Memory B cell (primary cell): ENCODE data around the gene CACNB4.
"Not testable (repeated sequence)": the region's sequence is repeated elsewhere in the genome, so short reads cannot be mapped to it uniquely, and the experiment has no call there.

Experiments used
- ATAC-seq: fragments of 150-1000 bp; cut with Tn5 transposase; 2 replicates; pipeline ENCODE4 v1.10.0; 2021; ENCODE audit warnings: low read depth, mild to moderate bottlenecking, moderate library complexity
- DNase-seq, 2 donors: peaks; one replicate each; pipeline ENCODE4 v3.0.0; 2022; ENCODE audit warnings: low spot score in 2 of 2
- H3K27ac Mint-ChIP-seq: one replicate; pipeline ENCODE4 v1.8.0; 2022; ENCODE audit warnings: mild to moderate bottlenecking, moderate library complexity, mixed read lengths
- H3K27me3 Mint-ChIP-seq: one replicate; pipeline ENCODE4 v1.8.0; 2022; ENCODE audit warnings: mixed read lengths
- H3K36me3 Mint-ChIP-seq: one replicate; pipeline ENCODE4 v1.8.0; 2022; ENCODE audit warnings: mild to moderate bottlenecking, mixed read lengths
- H3K4me1 Mint-ChIP-seq: one replicate; pipeline ENCODE4 v1.8.0; 2022; ENCODE audit warnings: mixed read lengths
- H3K4me3 Mint-ChIP-seq: one replicate; pipeline ENCODE4 v1.8.0; 2022; ENCODE audit warnings: mild to moderate bottlenecking, moderate library complexity, mixed read lengths
- H3K9me3 Mint-ChIP-seq: one replicate; pipeline ENCODE4 v1.8.0; 2022; ENCODE audit warnings: mixed read lengths

The CACNB4 gene

DNA sequence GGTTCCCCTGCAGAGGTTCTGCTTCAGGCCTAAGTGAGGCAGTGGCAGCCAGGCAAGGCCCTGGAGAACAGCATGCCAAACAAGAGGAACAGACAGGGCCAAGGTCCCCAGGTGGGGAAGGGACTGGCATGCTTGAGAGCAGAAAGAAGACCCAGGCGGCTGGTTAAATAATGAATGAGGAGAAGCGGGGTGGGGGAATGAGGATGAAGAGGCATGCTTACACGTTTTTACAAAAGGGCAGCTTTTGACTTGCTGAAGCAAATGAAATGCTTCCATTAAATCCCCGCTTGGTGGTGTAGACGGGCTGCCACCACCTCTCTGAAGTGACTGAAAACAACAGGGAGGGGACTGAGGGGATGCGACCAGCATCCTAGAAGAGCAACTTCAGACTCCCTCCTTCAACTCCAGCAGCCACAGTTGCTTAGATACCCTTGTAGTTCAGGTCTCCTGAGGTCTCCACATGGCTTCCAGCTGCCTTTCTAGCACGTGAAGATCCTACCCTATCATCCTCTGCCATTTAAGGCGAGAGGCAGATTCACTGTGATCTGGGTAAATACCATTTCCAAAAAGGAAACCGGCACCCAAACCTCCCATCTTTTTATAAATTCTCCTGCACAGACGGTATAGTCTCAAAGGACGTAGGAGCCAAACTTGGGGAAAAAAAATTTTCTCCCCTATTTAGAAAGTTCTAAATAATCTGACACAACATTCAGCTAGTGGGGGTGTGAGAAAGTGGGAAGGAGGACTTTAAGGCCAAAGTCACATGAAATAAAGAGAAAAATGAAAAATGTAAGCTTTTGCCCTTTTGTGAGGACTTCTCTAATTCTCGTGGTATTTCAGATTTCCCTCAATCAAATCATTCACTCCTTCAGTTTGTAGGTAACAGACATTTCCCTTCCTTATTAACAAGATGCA, 65.6 kb downstream of the CACNB4 start:
- Mint-ChIP-seq H3K4me3 (no peak overlapping the region), H3K36me3 (no peaks in the 10 kb centered on the region), H3K27ac (no peak overlapping the region), H3K27me3 (peaks cover 9% of the 10 kb centered on the region), H3K9me3 (no peaks in the 10 kb centered on the region), H3K4me1 (peaks cover 4% of the 10 kb centered on the region)
- DNase-seq = no peak
- ATAC-seq = no peak

DNA sequence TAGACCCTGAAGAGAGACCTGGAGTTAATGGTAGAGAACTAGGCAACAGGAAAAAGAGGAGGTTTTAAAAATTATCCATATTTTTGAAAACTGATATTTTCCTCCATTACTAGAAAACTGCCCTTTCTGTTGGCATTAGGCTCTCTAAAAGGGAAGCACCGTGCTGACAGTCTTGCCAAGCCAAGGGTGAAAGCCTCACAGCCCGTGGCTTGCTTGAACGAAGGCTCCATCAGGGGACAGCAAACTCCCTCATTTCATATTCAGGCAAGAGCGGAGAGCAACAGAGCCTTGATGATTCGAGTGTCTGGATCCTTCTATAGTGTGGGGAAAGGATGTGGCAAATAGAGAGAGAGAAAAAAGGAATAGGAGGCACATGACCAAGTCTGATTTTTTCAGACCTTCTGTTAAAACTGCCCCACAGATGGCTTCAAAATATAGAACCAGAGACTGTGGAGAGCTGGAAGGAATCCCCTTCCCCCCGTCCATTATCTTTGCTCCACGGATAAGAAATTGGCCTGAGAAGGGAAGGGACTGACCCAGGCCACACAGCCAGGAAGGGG, 67.0 kb downstream of the CACNB4 start:
- ATAC-seq (no peak), DNase-seq (no peak)
- Mint-ChIP-seq H3K9me3 (no peaks in the 10 kb centered on the region), H3K27ac (no peak overlapping the region), H3K36me3 (no peaks in the 10 kb centered on the region), H3K4me1 (peaks cover 4% of the 10 kb centered on the region), H3K27me3 (peaks cover 13% of the 10 kb centered on the region), H3K4me3 (no peak overlapping the region)

DNA sequence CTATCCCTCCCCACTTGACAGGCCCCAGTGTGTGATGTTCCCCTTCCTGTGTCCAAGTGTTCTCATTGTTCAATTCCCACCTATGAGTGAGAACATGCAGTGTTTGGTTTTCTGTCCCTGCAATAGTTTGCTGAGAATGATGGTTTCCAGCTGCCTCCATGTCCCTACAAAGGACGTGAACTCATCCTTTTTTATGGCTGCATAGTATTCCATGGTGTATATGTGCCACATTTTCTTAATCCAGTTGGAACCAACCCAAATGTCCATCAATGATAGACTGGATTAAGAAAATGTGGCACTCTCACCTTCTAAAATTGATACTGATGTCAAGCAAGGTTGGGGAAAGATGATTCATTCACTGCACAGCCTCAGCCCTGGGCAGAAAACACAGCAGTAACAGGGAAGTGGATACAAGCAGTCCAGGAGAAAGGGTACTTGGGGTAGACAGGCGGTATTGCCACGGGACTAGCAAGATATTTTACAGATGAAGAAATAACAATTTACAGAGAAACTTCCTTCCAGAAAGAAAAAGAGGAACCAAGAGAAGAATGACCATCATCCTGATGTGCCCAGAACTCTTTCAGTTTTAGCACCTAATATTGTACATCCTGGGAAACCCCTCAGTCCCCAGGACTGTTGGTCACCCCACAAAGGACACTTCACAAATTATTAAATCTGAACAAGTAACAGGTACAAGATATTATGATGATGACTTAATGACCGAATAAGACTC, 68.1 kb downstream of the CACNB4 start:
- H3K9me3 Mint-ChIP-seq, H3K36me3 Mint-ChIP-seq, H3K4me3 Mint-ChIP-seq, H3K4me1 Mint-ChIP-seq, ATAC-seq, DNase-seq: not testable (repeated sequence)
- Mint-ChIP-seq H3K27ac (peak overlapping the region; percentile 54), H3K27me3 (peaks cover 13% of the 10 kb centered on the region)

DNA sequence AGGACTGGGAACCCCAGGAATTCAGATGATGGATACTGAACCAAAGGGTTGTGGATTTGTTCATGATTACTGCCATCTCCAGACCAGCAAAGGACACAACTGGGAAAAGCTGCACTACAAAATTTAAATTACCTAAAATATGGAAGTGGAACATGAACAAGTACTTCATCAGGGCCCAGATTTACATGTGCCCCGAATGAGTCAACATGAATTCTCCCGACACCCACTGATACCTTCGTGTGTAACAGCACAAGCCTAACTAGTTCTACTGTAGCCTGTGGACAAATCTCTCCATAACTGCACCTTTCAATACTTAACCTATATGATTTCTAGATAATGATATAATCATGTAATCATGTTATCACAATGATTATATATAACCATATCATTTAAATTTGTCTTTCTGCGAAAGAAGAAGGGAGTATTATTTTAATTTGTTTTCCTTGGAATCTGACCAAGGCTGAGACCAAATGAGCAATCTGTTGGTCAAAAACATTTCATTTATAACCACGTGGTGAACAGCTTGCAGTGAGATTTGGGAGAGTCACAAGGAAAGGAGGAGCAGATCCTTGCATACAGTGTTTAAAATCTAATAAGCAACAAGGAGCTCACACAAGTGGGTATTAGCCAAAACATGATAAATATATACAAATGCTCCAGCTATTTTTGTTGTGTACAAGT, 70.5 kb downstream of the CACNB4 start:
- Mint-ChIP-seq H3K9me3 (no peaks in the 10 kb centered on the region), H3K4me1 (peaks cover 4% of the 10 kb centered on the region), H3K4me3 (no peak overlapping the region), H3K27ac (no peak overlapping the region), H3K27me3 (peaks cover 13% of the 10 kb centered on the region), H3K36me3 (no peaks in the 10 kb centered on the region)
- no peak for DNase-seq
- no peak for ATAC-seq

DNA sequence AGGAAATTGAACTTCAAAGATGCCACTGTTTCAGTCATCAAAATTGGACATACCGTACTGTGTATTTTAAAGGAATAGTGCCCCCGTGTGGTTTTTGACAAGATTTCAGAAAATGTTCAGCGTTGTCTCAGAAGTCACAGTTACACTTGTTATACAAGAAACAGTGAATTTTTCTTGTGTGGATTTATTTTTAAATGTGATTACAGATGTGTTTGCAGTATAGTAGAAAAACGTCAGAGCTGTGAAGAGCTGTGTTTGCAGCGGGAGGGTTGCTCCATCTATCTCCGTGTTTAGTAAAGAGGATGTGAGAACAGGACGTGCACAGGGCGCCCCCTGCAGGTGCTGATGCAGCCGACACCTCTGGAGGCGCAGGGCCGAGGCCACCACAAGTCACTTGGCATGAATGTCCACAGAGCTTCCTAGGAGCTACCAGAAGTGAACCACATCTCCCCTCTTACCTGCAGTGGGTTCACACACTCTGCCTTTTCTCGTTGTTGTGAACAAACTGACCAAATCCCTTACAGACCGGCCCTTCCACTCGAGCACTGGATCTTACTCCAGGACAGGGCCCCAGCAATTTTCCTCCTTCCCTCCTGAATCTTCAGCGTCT, 73.1 kb downstream of the CACNB4 start:
- Mint-ChIP-seq H3K27me3 (peaks cover 11% of the 10 kb centered on the region), H3K27ac (no peak overlapping the region)
- ATAC-seq = peak; percentile 96

DNA sequence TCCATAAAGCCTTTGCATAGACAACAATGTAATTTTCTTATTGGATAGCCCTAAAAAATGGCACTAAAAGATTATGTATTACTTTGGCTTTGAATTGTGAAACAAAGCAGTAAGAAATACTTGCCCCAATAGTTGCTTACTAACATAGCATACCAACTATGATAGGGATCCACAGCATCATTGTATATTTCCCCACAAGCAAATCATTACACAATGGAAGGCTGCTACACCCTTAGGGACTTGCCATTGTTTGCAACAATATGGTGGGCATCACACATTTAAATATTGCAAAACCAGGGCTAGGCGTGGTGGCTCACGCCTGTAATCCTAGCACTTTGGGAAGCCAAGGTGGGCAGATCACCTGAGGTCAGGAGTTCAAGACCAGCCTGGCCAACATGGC, 74.4 kb downstream of the CACNB4 start:
- no peak overlapping the region for H3K27ac Mint-ChIP-seq
- DNase-seq = no peak
- peaks cover 8% of the 10 kb centered on the region for H3K27me3 Mint-ChIP-seq
- H3K9me3 Mint-ChIP-seq = no peaks in the 10 kb centered on the region
- H3K4me1 Mint-ChIP-seq = no peaks in the 10 kb centered on the region
- no peak overlapping the region for H3K4me3 Mint-ChIP-seq
- no peak for ATAC-seq
- H3K36me3 Mint-ChIP-seq = no peaks in the 10 kb centered on the region

More for the DNA sequence above, 73.1 kb downstream of the CACNB4 start:
- H3K9me3 Mint-ChIP-seq = no peaks in the 10 kb centered on the region
- H3K4me3 Mint-ChIP-seq = peak overlapping the region; percentile 83
- H3K4me1 Mint-ChIP-seq = peaks cover 3% of the 10 kb centered on the region
- peak; percentile 78 to 85 for DNase-seq
- H3K36me3 Mint-ChIP-seq = no peaks in the 10 kb centered on the region

DNA sequence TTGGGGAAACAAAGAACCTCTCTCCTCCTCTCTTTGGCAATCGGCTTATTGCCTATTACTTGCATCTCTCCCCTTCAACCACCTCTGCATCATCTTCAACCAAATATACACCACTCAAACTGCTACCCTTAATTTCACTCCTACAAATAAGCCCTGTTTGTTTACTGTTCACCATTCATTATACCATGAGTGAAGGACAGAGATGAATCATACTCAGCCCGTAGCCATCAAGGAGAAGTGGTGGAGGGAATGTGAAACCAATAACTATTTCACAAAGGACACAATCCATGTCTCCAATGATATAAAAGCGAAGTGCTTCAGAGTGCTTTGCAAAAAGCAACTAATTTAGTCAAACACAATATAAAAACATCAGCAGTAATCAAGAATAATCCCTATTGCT, 76.8 kb downstream of the CACNB4 start:
- no peak for DNase-seq
- Mint-ChIP-seq H3K27me3 (peaks cover 3% of the 10 kb centered on the region), H3K4me1 (no peaks in the 10 kb centered on the region)

DNA sequence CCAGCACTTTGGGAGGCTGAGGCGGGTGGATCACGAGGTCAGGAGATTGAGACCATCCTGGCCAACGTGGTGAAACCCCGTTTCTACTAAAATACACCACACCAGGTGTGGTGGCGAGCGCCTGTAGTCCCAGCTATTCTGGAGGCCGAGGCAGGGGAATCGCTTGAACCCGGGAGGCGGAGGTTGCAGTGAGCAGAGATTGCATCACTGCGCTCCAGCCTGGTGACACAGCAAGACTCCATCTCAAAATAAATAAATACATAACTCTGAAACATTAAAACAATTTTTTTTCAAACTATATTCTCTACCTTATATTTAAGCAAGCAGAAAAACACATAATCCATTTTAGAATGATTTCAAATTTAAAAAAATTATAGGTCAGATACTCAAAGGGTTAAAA, 77.8 kb downstream of the CACNB4 start:
- not testable (repeated sequence) for ATAC-seq, H3K36me3 Mint-ChIP-seq, H3K9me3 Mint-ChIP-seq, H3K27ac Mint-ChIP-seq, H3K4me3 Mint-ChIP-seq, DNase-seq, H3K27me3 Mint-ChIP-seq, H3K4me1 Mint-ChIP-seq

More for the DNA sequence above, 76.8 kb downstream of the CACNB4 start:
- Mint-ChIP-seq H3K4me3 (no peak overlapping the region), H3K36me3 (no peaks in the 10 kb centered on the region), H3K27ac (no peak overlapping the region), H3K9me3 (no peaks in the 10 kb centered on the region)
- ATAC-seq = no peak

DNA sequence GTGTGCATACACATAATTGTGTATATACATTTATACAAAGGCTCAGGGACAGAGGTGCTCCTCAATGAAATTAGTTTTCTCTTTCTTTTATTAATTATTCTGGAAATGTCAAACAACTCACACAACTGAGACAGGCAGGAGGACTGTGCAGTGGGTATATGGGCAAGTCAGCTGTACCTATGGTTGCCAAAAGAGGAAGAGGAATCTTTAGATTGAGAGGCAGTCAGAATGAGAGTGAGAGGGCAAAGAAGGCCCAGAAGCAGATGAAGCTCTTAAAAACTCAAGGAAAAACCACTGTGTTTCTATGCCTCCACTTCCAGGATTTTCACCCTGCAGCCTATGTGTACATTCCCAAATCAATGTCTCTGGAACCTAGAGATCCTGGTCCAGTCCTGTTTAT, 79.1 kb downstream of the CACNB4 start:
- no peak for ATAC-seq
- H3K9me3 Mint-ChIP-seq = no peaks in the 10 kb centered on the region
- DNase-seq = no peak
- H3K27me3 Mint-ChIP-seq = peaks cover 1% of the 10 kb centered on the region
- H3K27ac Mint-ChIP-seq = no peak overlapping the region
- H3K4me1 Mint-ChIP-seq = no peaks in the 10 kb centered on the region
- no peak overlapping the region for H3K4me3 Mint-ChIP-seq
- H3K36me3 Mint-ChIP-seq = no peaks in the 10 kb centered on the region

DNA sequence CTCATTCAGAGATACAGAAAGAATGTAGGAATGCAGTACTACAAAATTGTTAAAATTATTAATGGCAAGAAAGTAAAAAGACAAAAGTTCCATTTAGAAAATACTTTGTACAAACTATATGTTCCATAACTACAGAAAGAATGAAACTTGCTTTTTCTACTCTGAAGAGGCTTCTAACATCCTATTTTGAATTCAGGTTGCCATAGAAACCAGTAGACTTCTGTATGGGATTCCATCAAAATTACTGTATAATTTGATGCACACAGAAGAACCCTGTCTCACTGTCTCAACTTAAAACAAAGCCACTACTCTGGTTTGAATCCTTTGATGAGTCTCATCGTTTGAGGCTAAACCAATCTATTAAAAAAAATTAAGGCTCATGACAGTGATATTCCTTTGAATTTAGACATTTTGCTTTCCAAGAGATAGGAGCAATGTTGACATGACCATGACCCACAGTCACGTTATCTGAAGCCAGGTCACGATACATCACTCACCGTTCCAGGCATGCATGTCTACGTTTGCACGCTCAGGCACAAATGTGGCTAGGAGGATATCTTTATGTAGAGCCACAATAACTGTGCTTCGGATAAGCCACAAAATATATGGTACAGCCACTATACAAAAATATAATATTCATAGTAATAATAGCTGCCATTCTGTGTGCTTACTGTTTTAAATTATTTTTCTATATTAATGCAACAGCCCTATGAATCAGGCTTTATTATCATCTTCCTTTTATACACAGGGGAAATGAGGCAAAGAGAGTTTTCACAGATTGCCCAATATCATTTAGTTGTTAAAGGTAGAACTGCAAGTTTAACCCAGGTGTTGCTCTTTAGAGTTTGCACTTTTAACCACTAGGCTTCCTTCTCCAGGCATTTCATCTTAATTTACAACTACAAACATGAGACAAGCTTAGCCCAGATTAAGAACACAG, 82.4 kb downstream of the CACNB4 start:
- no peaks in the 10 kb centered on the region for H3K4me1 Mint-ChIP-seq
- no peak for ATAC-seq
- H3K9me3 Mint-ChIP-seq = no peaks in the 10 kb centered on the region
- DNase-seq = no peak
- H3K27me3 Mint-ChIP-seq = peaks cover 5% of the 10 kb centered on the region
- H3K27ac Mint-ChIP-seq = no peak overlapping the region
- no peaks in the 10 kb centered on the region for H3K36me3 Mint-ChIP-seq
- no peak overlapping the region for H3K4me3 Mint-ChIP-seq

DNA sequence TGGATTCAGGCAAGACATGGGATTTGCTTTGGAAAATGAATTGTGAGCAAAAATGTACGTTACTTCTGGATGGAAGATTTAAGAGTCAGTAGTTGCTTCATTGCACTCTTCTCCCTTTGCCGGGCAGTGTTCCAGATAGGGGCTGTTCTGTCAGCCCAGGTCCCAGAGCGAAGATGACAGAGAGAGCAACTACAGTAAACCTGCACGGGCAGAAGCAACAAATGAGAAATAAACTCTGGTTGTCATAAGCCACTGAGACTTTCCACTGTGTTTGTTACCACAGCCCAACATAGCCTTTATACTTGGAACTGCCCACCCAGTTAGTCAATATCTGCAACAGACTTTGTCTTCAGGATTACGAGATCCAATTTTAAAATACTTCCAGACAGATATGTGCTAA, 83.3 kb downstream of the CACNB4 start:
- no peaks in the 10 kb centered on the region for H3K4me1 Mint-ChIP-seq
- H3K36me3 Mint-ChIP-seq = no peaks in the 10 kb centered on the region
- ATAC-seq (no peak), DNase-seq (no peak)
- peaks cover 8% of the 10 kb centered on the region for H3K27me3 Mint-ChIP-seq
- no peak overlapping the region for H3K27ac Mint-ChIP-seq
- H3K9me3 Mint-ChIP-seq = no peaks in the 10 kb centered on the region
- H3K4me3 Mint-ChIP-seq = no peak overlapping the region

DNA sequence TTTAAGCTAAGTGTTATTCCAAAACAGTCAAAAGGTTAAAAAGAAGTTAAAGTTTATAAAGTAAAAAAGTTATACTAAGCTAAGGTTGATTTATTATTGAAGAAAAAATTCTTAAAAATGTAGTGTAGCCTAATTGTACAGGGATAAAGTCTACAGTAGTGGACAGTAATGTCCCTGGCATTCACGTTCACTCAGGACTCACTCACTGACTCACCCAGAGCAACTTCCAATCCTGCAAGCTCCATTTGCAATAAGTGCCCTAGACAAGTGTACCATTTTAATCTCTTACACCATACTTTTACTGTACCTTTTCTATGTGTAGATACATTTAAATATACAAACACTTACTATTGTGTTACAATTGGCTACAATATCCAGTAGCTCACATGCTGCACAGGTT, 86.1 kb downstream of the CACNB4 start:
- no peak overlapping the region for H3K4me3 Mint-ChIP-seq
- H3K9me3 Mint-ChIP-seq = no peaks in the 10 kb centered on the region
- H3K27ac Mint-ChIP-seq = no peak overlapping the region
- H3K27me3 Mint-ChIP-seq = peaks cover 12% of the 10 kb centered on the region
- ATAC-seq (no peak), DNase-seq (no peak)
- no peaks in the 10 kb centered on the region for H3K36me3 Mint-ChIP-seq
- H3K4me1 Mint-ChIP-seq = no peaks in the 10 kb centered on the region

DNA sequence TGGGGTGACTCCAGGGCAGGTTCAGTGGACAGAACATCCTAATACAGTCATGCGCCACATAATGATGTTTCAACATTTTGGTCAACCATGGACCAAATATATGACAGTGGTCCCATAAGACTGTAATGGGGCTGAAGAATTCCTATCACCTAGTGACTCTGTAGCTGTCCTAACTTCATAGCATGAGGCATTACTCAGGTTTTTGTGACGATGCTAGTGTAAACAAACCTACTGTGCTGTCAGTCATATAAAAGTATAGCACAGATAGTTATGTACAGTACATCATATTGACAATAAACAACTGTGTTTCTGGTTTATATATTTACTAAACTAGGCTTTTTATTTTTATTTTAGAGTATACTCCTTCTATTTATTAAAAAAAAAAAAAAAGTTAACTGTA, 87.1 kb downstream of the CACNB4 start:
- no peak for ATAC-seq

More for the DNA sequence above, 87.1 kb downstream of the CACNB4 start:
- Mint-ChIP-seq H3K4me1 (no peaks in the 10 kb centered on the region), H3K9me3 (no peaks in the 10 kb centered on the region), H3K4me3 (no peak overlapping the region), H3K27ac (no peak overlapping the region), H3K36me3 (no peaks in the 10 kb centered on the region), H3K27me3 (peaks cover 12% of the 10 kb centered on the region)
- no peak for DNase-seq
